Activated naive CD8-positive, alpha-beta T cell treated with anti-CD3 and anti-CD28 coated beads, Interleukin-2, amount 50 U/mL, for 24 hours (primary cell): ENCODE data around the gene ZNF536.

Experiments
- ATAC-seq: fragments of 150-1000 bp; cut with Tn5 transposase; one replicate; pipeline ENCODE4 v1.10.0; 2021
- DNase-seq: peaks from one replicate; pipeline ENCODE4 v3.0.0; 2021
- H3K27ac Mint-ChIP-seq: one replicate; pipeline ENCODE4 v1.8.0; 2021; ENCODE audit warnings: mild to moderate bottlenecking, mixed read lengths
- H3K27me3 Mint-ChIP-seq: one replicate; pipeline ENCODE4 v1.8.0; 2021; ENCODE audit warnings: mixed read lengths
- H3K36me3 Mint-ChIP-seq: one replicate; pipeline ENCODE4 v1.8.0; 2021; ENCODE audit warnings: low read depth, mixed read lengths
- H3K4me1 Mint-ChIP-seq: one replicate; pipeline ENCODE4 v1.8.0; 2021; ENCODE audit warnings: mixed read lengths
- H3K4me3 Mint-ChIP-seq: one replicate; pipeline ENCODE4 v1.8.0; 2021; ENCODE audit warnings: mild to moderate bottlenecking, moderate library complexity, mixed read lengths
- H3K9me3 Mint-ChIP-seq: one replicate; pipeline ENCODE4 v1.8.0; 2021; ENCODE audit warnings: mixed read lengths

The ZNF536 gene

DNA sequence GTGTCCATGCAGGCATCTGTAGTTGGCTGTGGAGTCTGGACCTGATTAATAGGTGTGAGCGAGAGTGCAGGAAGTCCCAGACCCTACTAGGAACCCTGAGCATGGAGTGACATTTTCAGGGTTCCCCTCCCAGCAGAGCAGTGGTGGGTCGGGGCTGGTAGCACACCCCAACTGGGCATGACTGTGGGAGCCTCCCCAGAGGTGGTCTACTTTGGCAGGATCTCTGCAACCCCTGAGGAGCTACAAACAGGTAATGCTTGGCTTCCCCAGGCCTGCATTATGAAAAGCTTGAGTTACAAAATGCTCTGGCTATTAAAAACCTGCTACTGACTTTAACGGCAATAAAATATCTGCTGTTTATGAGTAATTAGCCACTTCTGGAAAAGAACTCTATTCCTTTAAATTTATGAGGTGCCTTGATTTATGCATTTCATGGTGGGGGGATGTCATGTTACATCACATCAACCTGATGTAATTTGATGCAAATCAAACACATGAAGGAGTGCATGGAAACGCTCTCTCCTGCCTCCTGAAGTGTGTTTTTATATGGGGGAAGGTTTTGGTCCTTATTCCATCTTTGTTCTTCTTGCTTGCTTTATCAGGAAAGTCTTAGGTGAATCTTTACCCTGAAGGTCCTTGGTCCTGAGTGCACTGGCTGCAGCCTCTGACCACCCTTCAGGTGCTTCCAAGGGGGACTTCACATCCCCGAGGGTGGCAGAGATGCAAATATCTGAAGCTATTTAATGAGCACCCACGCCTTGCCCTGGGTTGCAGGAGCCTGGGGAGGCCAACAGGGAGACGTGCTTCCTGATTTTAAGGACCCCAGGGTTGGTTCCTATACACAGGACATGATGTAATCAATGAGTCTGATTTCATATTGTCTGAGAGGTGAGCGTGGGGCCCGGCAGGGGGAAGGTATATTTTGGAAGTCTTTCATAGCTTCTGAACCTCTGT lies 54.0 kb downstream of the ZNF536 start:
- ATAC-seq, result no peak
- no peak for DNase-seq
- no peaks in the 10 kb centered on the region for H3K36me3 Mint-ChIP-seq
- H3K4me1 Mint-ChIP-seq, result no peaks in the 10 kb centered on the region
- H3K4me3 Mint-ChIP-seq, result no peak overlapping the region
- no peaks in the 10 kb centered on the region for H3K9me3 Mint-ChIP-seq
- no peak overlapping the region for H3K27ac Mint-ChIP-seq
- peaks cover 2% of the 10 kb centered on the region for H3K27me3 Mint-ChIP-seq

DNA sequence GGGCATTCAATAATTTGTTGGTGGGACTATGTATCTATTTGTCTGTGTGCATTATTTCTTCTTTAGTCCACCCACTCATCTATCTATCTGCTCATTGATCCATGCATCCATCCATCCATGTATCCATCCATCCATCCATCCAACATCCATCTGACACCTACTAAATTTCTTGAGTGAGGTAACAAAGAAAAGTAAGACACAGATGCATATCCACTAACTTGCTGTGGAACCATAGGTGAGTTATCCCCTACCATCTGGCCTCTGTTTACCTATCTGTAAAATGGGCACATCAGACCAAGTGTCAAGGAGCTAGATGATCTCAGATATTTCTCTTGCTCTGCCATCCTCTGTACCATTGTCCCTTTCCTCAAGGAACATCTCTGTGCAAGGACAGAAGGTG lies 54.7 kb downstream of the ZNF536 start:
- no peak for DNase-seq
- no peak overlapping the region for H3K4me3 Mint-ChIP-seq
- no peak for ATAC-seq
- H3K9me3 Mint-ChIP-seq, result no peaks in the 10 kb centered on the region
- H3K27me3 Mint-ChIP-seq, result peaks cover 2% of the 10 kb centered on the region
- no peak overlapping the region for H3K27ac Mint-ChIP-seq
- H3K36me3 Mint-ChIP-seq, result no peaks in the 10 kb centered on the region
- H3K4me1 Mint-ChIP-seq, result no peaks in the 10 kb centered on the region

DNA sequence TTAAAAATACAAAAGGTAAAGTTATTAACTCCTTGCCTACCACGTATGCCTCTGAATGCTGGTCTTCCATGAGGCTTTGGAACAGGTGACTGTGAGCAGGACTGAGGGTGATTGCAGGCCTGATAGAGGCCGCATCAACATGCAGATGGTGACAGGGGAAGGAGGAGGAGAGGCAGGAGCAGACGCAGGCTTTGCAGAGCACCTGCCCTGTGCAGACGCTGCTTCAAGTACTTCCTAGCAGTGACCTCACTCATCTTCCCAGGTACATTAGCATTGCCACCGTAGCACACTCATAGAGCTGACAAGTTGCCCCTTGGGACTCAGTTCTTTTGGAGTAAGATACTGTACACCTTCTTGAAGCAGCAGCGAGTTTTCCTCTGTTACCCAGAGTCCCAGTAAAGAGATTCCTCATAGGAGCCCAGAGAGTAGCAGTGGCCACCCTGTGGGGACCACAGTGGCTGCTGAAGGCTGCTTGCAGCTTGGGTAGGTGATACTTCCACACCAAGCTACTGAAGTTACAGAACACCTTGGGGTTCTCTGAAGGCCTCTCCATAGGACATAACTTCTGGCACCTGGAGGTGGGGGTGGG lies 56.0 kb downstream of the ZNF536 start:
- Mint-ChIP-seq H3K9me3 (no peaks in the 10 kb centered on the region), H3K36me3 (no peaks in the 10 kb centered on the region), H3K4me1 (no peaks in the 10 kb centered on the region), H3K4me3 (no peak overlapping the region), H3K27me3 (no peaks in the 10 kb centered on the region), H3K27ac (no peak overlapping the region)
- DNase-seq (no peak), ATAC-seq (no peak)

DNA sequence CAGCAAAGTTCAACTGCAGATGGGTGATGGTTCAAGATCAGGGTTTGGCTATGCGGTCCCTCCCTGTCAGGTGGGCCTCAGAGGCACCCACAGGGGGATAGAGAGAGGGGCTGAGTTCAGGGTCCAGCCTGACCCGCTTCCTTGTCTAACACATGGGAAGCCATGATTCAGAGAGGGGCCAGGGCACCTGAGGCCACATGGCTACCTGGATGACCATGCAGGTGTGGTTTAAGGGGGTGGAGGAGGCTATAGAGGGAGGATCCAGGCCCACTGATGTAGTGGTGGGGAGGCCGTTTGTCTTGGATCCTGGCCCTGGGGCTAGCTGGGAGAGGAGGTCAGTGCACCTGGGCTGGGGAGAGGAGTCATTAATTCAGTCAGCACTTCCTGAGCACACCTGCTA lies 56.7 kb downstream of the ZNF536 start:
- no peak for ATAC-seq
- Mint-ChIP-seq H3K27ac (no peak overlapping the region), H3K4me1 (no peaks in the 10 kb centered on the region), H3K36me3 (no peaks in the 10 kb centered on the region), H3K4me3 (no peak overlapping the region), H3K9me3 (no peaks in the 10 kb centered on the region), H3K27me3 (no peaks in the 10 kb centered on the region)
- DNase-seq, result no peak

DNA sequence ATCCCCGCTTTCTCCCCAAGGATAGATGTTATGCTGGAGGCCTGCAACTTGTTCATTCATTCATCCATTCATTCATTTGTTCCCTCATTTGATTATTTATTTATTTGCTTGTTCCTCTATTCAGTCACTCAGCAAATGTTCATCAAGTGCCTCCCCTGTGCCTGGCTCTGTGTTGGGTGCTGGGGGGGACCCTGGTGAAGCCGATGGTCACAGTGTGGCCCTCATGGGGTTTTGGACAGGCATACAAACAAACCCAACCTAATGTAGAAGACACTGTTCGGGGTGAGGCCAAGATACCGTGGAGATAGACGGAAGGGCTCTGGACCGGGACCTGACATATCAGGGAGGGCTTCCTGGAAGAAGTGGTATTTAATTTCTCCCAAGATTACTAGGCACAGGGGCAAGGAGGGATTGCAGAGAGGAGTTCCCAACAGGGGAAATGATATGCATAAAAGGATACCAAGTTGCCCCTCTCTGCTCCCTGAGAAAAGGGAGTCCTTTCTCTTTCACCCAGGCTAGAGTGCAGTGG lies 58.1 kb downstream of the ZNF536 start:
- ATAC-seq, result no peak
- no peaks in the 10 kb centered on the region for H3K36me3 Mint-ChIP-seq
- H3K9me3 Mint-ChIP-seq, result no peaks in the 10 kb centered on the region
- DNase-seq, result no peak
- no peaks in the 10 kb centered on the region for H3K27me3 Mint-ChIP-seq
- no peak overlapping the region for H3K27ac Mint-ChIP-seq
- H3K4me3 Mint-ChIP-seq, result no peak overlapping the region
- H3K4me1 Mint-ChIP-seq, result no peaks in the 10 kb centered on the region

DNA sequence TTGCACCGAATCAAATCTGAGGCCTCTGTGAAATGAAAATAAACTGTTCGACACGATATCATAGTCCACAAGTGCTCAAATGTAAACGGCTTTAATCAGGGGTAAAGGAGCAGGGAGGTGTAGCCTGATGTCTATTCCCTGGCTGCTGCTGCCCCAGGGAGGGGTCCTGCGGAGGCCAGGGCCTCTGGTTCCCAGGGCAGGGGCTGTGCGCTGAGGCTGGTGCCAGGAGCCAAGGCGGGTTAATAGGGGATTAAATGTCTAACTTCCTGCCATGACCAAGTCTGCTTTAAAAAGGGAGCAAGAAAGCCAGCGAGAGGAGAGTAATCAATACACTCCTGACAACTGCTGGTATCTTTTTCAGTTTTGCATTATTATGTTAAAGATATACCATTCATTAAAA lies 59.4 kb downstream of the ZNF536 start:
- H3K27ac Mint-ChIP-seq, result no peak overlapping the region
- no peak for ATAC-seq
- H3K4me1 Mint-ChIP-seq, result no peaks in the 10 kb centered on the region
- H3K36me3 Mint-ChIP-seq, result no peaks in the 10 kb centered on the region
- H3K4me3 Mint-ChIP-seq, result no peak overlapping the region
- DNase-seq, result no peak
- no peaks in the 10 kb centered on the region for H3K9me3 Mint-ChIP-seq
- H3K27me3 Mint-ChIP-seq, result no peaks in the 10 kb centered on the region

DNA sequence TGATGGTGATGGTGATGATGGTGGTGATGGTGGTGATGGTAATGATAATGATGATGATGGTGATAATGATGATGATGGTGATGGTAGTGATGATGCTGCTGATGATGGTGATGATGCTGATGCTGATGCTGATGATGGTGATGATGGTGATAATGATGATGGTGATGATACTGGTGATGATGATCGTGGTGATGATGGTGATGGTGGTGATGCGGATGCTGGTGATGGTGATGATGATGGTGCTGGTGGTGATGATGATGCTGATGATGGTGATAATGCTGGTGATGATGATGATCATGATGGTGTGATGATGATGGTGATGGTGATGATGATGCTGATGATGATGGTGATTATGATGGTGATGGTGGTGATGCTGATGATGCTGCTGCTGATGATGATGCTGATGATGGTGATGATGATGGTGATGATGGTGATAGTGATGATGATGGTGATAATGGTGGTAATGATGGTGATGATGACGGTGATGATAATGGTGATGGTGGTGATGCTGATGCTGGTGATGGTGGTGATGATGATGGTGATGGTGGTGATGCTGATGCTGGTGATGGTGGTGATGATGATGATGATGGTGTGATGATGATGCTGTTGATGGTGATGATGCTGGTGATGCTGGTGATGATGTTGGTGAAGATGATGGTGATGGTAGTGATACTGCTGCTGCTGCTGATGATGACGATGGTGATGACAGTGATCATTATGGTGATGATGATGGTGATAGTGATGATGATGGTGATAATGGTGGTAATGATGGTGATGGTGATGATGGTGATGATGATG lies 62.8 kb downstream of the ZNF536 start:
- Mint-ChIP-seq H3K36me3 (no peaks in the 10 kb centered on the region), H3K27me3 (no peaks in the 10 kb centered on the region), H3K9me3 (no peaks in the 10 kb centered on the region), H3K4me3 (no peak overlapping the region), H3K4me1 (no peaks in the 10 kb centered on the region), H3K27ac (no peak overlapping the region)
- DNase-seq (no peak), ATAC-seq (no peak)

DNA sequence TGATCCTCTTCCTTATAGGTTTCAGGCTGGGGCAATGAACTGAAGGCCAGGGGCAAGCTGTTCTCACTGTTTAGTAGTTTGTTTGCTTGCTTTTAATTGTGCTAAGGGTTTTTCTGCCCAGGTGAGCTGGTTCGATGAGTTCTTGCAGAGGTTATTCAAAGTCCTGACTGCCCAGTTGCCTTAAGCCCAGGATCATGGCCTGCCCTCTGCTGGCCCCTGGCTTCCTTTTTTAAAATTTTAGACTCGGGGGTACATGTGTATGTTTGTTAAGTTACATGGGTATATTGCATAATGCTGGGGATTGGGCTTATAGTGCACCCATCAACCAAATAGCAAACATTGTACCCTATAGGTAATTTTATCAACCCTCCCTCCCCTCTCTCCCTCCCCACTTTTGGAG lies 65.7 kb downstream of the ZNF536 start:
- no peak overlapping the region for H3K4me3 Mint-ChIP-seq
- no peaks in the 10 kb centered on the region for H3K36me3 Mint-ChIP-seq
- H3K27me3 Mint-ChIP-seq, result no peaks in the 10 kb centered on the region
- no peak for DNase-seq
- no peak for ATAC-seq
- H3K9me3 Mint-ChIP-seq, result peaks cover under 1% of the 10 kb centered on the region
- H3K4me1 Mint-ChIP-seq, result no peaks in the 10 kb centered on the region
- no peak overlapping the region for H3K27ac Mint-ChIP-seq

DNA sequence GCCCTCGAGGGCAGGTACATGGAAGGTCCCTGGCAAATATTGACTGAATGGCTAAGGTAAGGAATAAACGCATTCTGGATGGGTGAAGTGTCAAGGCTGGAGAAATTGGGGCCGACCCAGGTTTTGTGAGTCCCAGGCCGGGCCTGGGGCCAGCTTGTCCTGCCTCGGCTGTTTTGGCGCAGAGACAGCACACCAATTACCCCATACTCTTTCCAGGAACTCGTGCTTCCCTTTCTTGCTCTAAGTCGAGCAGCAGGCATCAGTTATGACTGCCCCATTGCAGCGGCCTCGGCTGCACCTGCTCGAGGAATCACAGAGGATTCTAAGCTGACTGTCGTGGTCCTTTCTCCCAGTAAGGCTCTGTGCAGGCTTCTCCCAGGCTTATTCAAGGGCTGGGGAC lies 67.1 kb downstream of the ZNF536 start:
- Mint-ChIP-seq H3K27ac (no peak overlapping the region), H3K36me3 (no peaks in the 10 kb centered on the region), H3K9me3 (peaks cover 4% of the 10 kb centered on the region), H3K4me3 (no peak overlapping the region), H3K27me3 (no peaks in the 10 kb centered on the region), H3K4me1 (no peaks in the 10 kb centered on the region)
- ATAC-seq (no peak), DNase-seq (no peak)

DNA sequence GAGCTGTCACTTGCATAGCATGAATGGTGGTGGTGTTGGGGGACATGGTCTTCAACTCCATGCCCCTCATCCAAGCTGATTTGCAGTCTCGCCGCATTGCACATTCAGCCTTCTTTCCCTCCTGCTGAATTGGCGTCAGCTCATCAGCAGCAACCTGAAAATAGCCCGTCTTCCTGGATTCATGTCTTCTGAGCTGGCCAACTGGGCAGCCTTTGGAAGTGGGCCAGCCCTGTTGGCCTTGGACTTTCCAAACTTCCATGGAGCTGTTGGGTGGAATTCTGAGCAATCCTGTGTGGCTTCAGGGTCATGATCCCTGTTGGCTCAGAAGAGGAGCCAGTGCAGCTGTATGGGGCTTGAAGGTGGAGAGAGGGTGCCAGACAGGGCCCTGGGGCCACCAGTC lies 68.8 kb downstream of the ZNF536 start:
- no peak for DNase-seq
- no peaks in the 10 kb centered on the region for H3K36me3 Mint-ChIP-seq
- ATAC-seq, result no peak
- no peaks in the 10 kb centered on the region for H3K4me1 Mint-ChIP-seq
- peaks cover 4% of the 10 kb centered on the region for H3K9me3 Mint-ChIP-seq
- H3K27me3 Mint-ChIP-seq, result no peaks in the 10 kb centered on the region
- no peak overlapping the region for H3K27ac Mint-ChIP-seq
- H3K4me3 Mint-ChIP-seq, result no peak overlapping the region

DNA sequence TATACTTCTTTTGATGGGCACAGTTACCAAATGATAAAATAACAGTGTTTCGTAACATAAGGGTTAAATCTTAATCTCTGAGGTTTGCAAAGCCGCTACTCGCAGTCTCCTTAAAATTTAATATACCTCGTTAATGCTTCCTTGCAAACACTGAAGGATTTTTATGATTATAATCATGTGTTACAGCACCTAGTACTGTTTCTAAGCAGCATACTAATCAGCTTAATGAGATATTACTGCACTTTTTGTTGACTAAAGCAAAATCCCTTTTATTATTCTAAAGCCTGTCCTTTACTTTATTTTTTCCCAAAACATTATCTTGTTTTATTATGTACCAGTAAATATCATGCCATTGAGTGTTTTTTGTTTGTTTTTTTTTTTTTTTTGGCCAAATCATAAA lies 70.5 kb downstream of the ZNF536 start:
- H3K27ac Mint-ChIP-seq, result no peak overlapping the region
- no peaks in the 10 kb centered on the region for H3K4me1 Mint-ChIP-seq
- DNase-seq (no peak), ATAC-seq (no peak)
- H3K4me3 Mint-ChIP-seq, result no peak overlapping the region
- no peaks in the 10 kb centered on the region for H3K27me3 Mint-ChIP-seq
- peaks cover 4% of the 10 kb centered on the region for H3K9me3 Mint-ChIP-seq
- peaks cover 2% of the 10 kb centered on the region for H3K36me3 Mint-ChIP-seq

DNA sequence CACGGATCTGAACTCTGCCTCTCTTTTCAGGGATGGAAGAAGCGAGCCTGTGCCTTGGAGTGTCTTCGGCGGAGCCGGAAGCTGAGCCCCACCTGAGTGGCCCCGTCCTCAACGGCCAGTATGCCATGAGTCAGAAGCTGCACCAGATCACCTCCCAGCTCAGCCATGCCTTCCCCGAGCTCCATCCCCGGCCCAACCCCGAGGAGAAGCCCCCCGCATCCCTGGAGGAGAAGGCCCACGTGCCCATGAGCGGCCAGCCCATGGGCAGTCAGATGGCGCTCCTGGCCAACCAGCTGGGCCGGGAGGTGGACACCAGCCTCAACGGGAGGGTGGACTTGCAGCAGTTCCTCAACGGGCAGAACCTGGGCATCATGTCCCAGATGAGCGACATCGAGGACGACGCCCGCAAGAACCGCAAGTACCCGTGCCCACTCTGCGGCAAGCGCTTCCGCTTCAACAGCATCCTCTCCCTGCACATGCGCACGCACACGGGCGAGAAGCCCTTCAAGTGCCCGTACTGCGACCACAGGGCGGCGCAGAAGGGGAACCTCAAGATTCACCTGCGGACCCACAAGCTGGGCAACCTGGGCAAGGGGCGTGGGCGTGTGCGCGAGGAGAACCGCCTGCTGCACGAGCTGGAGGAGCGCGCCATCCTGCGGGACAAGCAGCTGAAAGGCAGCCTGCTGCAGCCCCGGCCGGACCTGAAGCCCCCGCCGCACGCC lies 71.5 kb downstream of the ZNF536 start:
- Mint-ChIP-seq H3K36me3 (peaks cover 2% of the 10 kb centered on the region), H3K9me3 (peaks cover 4% of the 10 kb centered on the region), H3K4me1 (no peaks in the 10 kb centered on the region), H3K4me3 (no peak overlapping the region), H3K27ac (no peak overlapping the region), H3K27me3 (no peaks in the 10 kb centered on the region)
- ATAC-seq (no peak), DNase-seq (no peak)

DNA sequence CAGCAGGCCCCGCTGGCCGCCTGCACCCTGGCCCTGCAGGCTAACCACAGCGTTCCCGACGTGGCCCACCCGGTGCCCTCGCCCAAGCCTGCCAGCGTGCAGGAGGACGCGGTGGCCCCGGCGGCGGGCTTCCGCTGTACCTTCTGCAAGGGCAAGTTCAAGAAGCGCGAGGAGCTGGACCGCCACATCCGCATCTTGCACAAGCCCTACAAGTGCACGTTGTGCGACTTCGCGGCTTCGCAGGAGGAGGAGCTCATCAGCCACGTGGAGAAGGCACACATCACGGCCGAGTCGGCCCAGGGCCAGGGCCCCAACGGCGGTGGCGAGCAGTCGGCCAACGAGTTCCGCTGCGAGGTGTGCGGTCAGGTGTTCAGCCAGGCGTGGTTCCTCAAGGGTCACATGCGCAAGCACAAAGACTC lies 72.1 kb downstream of the ZNF536 start:
- DNase-seq, result no peak
- H3K9me3 Mint-ChIP-seq, result peaks cover 4% of the 10 kb centered on the region
- H3K4me3 Mint-ChIP-seq, result no peak overlapping the region
- H3K4me1 Mint-ChIP-seq, result no peaks in the 10 kb centered on the region
- no peak overlapping the region for H3K27ac Mint-ChIP-seq
- no peak for ATAC-seq
- peaks cover 2% of the 10 kb centered on the region for H3K36me3 Mint-ChIP-seq
- no peaks in the 10 kb centered on the region for H3K27me3 Mint-ChIP-seq

DNA sequence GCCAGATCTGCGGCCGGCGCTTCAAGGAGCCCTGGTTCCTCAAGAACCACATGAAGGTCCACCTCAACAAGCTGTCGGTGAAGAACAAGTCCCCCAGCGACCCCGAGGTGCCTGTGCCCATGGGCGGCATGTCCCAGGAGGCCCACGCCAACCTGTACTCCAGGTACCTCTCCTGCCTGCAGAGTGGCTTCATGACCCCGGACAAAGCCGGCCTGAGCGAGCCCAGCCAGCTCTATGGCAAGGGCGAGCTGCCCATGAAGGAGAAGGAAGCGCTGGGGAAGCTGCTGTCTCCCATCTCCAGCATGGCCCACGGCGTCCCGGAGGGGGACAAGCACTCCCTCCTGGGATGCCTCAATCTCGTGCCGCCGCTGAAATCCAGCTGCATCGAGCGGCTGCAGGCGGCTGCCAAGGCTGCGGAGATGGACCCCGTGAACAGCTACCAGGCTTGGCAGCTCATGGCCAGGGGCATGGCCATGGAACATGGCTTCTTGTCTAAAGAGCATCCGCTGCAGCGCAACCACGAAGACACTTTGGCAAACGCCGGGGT lies 72.6 kb downstream of the ZNF536 start:
- no peak for DNase-seq
- no peaks in the 10 kb centered on the region for H3K27me3 Mint-ChIP-seq
- no peak overlapping the region for H3K27ac Mint-ChIP-seq
- no peaks in the 10 kb centered on the region for H3K4me1 Mint-ChIP-seq
- H3K4me3 Mint-ChIP-seq, result no peak overlapping the region
- peaks cover 2% of the 10 kb centered on the region for H3K36me3 Mint-ChIP-seq
- no peak for ATAC-seq
- H3K9me3 Mint-ChIP-seq, result peaks cover 4% of the 10 kb centered on the region
